HEK293 (cell line): ENCODE data around the gene MRPL41.

Experiments used
- ELK4 ChIP-seq: IDR thresholded peaks from 2 replicates; pipeline ENCODE4 v1.6.1; 2011; ENCODE audit warnings: mild to moderate bottlenecking, low read depth, low read length, borderline replicate concordance
- HIC1 ChIP-seq: fragments of 450-650 bp; formaldehyde crosslinking; IDR thresholded peaks from 2 replicates; pipeline ENCODE4 v1.5.1; 2016; ENCODE audit warnings: missing biosample characterization, missing genetic modification characterization
- HOXC10 ChIP-seq: sonication (generic); formaldehyde crosslinking; IDR thresholded peaks from 2 replicates; pipeline ENCODE4 v1.8.1; 2023; ENCODE audit warnings: mild to moderate bottlenecking, missing genetic modification reagents
- KLF10 ChIP-seq: fragments of 450-650 bp; IDR thresholded peaks from 2 replicates; pipeline ENCODE4 v1.5.1; 2018; ENCODE audit warnings: missing biosample characterization, mild to moderate bottlenecking, missing genetic modification characterization
- KLF9 ChIP-seq: fragments of 450-650 bp; formaldehyde crosslinking; IDR thresholded peaks from 2 replicates; pipeline ENCODE4 v1.5.1; 2016; ENCODE audit warnings: missing biosample characterization, missing genetic modification characterization, low read depth
- MYNN ChIP-seq: fragments of 450-650 bp; formaldehyde crosslinking; IDR thresholded peaks from 2 replicates; pipeline ENCODE4 v1.5.1; 2016; ENCODE audit warnings: missing biosample characterization, missing genetic modification characterization, borderline replicate concordance
- OSR2 ChIP-seq: fragments of 450-650 bp; formaldehyde crosslinking; IDR thresholded peaks from 2 replicates; pipeline ENCODE4 v1.5.1; 2016; ENCODE audit warnings: missing biosample characterization, missing genetic modification characterization
- RBAK ChIP-seq: fragments of 450-650 bp; formaldehyde crosslinking; IDR thresholded peaks from 2 replicates; pipeline ENCODE4 v1.5.1; 2016; ENCODE audit warnings: missing biosample characterization, missing genetic modification characterization
- REST ChIP-seq: fragments of 450-650 bp; formaldehyde crosslinking; IDR thresholded peaks from 2 replicates; pipeline ENCODE4 v1.5.1; 2016; ENCODE audit warnings: missing biosample characterization, missing genetic modification characterization
- ZBTB26 ChIP-seq: fragments of 450-650 bp; formaldehyde crosslinking; optimal IDR thresholded peaks from 2 replicates; pipeline ENCODE3; 2016; ENCODE audit warnings: missing biosample characterization, mild to moderate bottlenecking, missing genetic modification characterization
- ZNF121 ChIP-seq: fragments of 450-650 bp; formaldehyde crosslinking; IDR thresholded peaks from 2 replicates; pipeline ENCODE4 v1.5.1; 2016; ENCODE audit warnings: missing biosample characterization, missing genetic modification characterization
- ZNF146 ChIP-seq: fragments of 450-650 bp; formaldehyde crosslinking; IDR thresholded peaks from 2 replicates; pipeline ENCODE4 v1.5.1; 2016; ENCODE audit warnings: missing biosample characterization, missing genetic modification characterization
- ZNF221 ChIP-seq: fragments of 450-650 bp; formaldehyde crosslinking; IDR thresholded peaks from 2 replicates; pipeline ENCODE4 v1.5.1; 2017; ENCODE audit warnings: missing biosample characterization, missing genetic modification characterization, borderline replicate concordance
- ZNF23 ChIP-seq: fragments of 450-650 bp; formaldehyde crosslinking; IDR thresholded peaks from 2 replicates; pipeline ENCODE4 v1.5.1; 2016; ENCODE audit warnings: missing biosample characterization, missing genetic modification characterization, borderline replicate concordance
- ZNF335 ChIP-seq: fragments of 450-650 bp; formaldehyde crosslinking; conservative IDR thresholded peaks from 2 replicates; pipeline ENCODE4 v1.5.1; 2016; ENCODE audit warnings: missing biosample characterization, missing genetic modification characterization
- ZNF37A ChIP-seq: fragments of 450-650 bp; IDR thresholded peaks from 2 replicates; pipeline ENCODE4 v1.5.1; 2018; ENCODE audit warnings: missing biosample characterization, missing genetic modification characterization
- ZNF416 ChIP-seq: fragments of 450-650 bp; formaldehyde crosslinking; IDR thresholded peaks from 2 replicates; pipeline ENCODE4 v1.5.1; 2016; ENCODE audit warnings: missing biosample characterization, missing genetic modification characterization
- ZNF501 ChIP-seq: fragments of 450-650 bp; formaldehyde crosslinking; IDR thresholded peaks from 2 replicates; pipeline ENCODE4 v1.5.1; 2016; ENCODE audit warnings: missing biosample characterization, missing genetic modification characterization
- ZNF530 ChIP-seq: fragments of 450-650 bp; formaldehyde crosslinking; IDR thresholded peaks from 2 replicates; pipeline ENCODE4 v1.5.1; 2016; ENCODE audit warnings: low read depth, missing biosample characterization, missing genetic modification characterization
- ZNF561 ChIP-seq: fragments of 450-650 bp; IDR thresholded peaks from 2 replicates; pipeline ENCODE4 v1.5.1; 2018; ENCODE audit warnings: missing biosample characterization, missing genetic modification characterization, borderline replicate concordance
- ZNF645 ChIP-seq: fragments of 450-650 bp; formaldehyde crosslinking; IDR thresholded peaks from 2 replicates; pipeline ENCODE4; 2016; ENCODE audit warnings: missing biosample characterization, missing genetic modification characterization
- ZNF701 ChIP-seq: fragments of 450-650 bp; formaldehyde crosslinking; IDR thresholded peaks from 2 replicates; pipeline ENCODE4 v1.5.1; 2016; ENCODE audit warnings: missing biosample characterization, missing genetic modification characterization
- ZNF777 ChIP-seq: fragments of 450-650 bp; formaldehyde crosslinking; IDR thresholded peaks from 2 replicates; pipeline ENCODE4 v1.5.1; 2017; ENCODE audit warnings: missing biosample characterization, missing genetic modification characterization, borderline replicate concordance
- ZNF843 ChIP-seq: fragments of 450-650 bp; formaldehyde crosslinking; IDR thresholded peaks from 2 replicates; pipeline ENCODE4 v1.5.1; 2016; ENCODE audit warnings: missing biosample characterization, missing genetic modification characterization
- TF ChIP-seq, protein P1 (sequence below): fragments of 450-650 bp; formaldehyde crosslinking; IDR thresholded peaks from 2 replicates; pipeline ENCODE4 v1.5.1; 2017; ENCODE audit warnings: missing biosample characterization, missing genetic modification characterization
- TF ChIP-seq, protein P2 (sequence below): fragments of 450-650 bp; formaldehyde crosslinking; IDR thresholded peaks from 2 replicates; pipeline ENCODE4 v1.5.1; 2016; ENCODE audit warnings: missing biosample characterization, missing genetic modification characterization

Gene MRPL41

GRCh38 chr9:137550231-137550621 lies 1.5 kb upstream of the MRPL41 start, which contains the start of gene PNPLA7 (continued):
- TF ChIP-seq OSR2 (tag by site-specific recombination) = peak; percentile 97
- peak; percentile 66; the same call in 1 of the 2 replicates for TF ChIP-seq HIC1 (tag by site-specific recombination)
- no peak for TF ChIP-seq ZNF843 (tag by site-specific recombination)
- TF ChIP-seq ZNF221 (tag by site-specific recombination) = no peak
- no peak for TF ChIP-seq ZNF561
- no peak for TF ChIP-seq ZNF416 (tag by site-specific recombination)
- TF ChIP-seq KLF10 (tag by site-specific recombination) = peak; percentile 59; the same call in 1 of the 2 replicates
- no peak for TF ChIP-seq ZNF777 (tag by site-specific recombination)
- no peak for TF ChIP-seq RBAK
- TF ChIP-seq MYNN = no peak
- 0 out of 2 replicates have a peak, but pooled peaks have one; percentile 12 for TF ChIP-seq ZNF335 (tag by site-specific recombination)
- no peak for TF ChIP-seq ZNF121 (tag by site-specific recombination)
- TF ChIP-seq, protein P1, sequence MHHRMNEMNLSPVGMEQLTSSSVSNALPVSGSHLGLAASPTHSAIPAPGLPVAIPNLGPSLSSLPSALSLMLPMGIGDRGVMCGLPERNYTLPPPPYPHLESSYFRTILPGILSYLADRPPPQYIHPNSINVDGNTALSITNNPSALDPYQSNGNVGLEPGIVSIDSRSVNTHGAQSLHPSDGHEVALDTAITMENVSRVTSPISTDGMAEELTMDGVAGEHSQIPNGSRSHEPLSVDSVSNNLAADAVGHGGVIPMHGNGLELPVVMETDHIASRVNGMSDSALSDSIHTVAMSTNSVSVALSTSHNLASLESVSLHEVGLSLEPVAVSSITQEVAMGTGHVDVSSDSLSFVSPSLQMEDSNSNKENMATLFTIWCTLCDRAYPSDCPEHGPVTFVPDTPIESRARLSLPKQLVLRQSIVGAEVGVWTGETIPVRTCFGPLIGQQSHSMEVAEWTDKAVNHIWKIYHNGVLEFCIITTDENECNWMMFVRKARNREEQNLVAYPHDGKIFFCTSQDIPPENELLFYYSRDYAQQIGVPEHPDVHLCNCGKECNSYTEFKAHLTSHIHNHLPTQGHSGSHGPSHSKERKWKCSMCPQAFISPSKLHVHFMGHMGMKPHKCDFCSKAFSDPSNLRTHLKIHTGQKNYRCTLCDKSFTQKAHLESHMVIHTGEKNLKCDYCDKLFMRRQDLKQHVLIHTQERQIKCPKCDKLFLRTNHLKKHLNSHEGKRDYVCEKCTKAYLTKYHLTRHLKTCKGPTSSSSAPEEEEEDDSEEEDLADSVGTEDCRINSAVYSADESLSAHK (tag by site-specific recombination) = no peak
- TF ChIP-seq, protein P2, sequence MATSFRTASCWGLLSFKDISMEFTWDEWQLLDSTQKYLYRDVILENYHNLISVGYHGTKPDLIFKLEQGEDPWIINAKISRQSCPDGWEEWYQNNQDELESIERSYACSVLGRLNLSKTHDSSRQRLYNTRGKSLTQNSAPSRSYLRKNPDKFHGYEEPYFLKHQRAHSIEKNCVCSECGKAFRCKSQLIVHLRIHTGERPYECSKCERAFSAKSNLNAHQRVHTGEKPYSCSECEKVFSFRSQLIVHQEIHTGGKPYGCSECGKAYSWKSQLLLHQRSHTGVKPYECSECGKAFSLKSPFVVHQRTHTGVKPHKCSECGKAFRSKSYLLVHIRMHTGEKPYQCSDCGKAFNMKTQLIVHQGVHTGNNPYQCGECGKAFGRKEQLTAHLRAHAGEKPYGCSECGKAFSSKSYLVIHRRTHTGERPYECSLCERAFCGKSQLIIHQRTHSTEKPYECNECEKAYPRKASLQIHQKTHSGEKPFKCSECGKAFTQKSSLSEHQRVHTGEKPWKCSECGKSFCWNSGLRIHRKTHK (tag by site-specific recombination) = no peak
- TF ChIP-seq ZNF645 (tag by site-specific recombination) = no peak
- no peak for TF ChIP-seq HOXC10 (CRISPR knock-in tag)
- TF ChIP-seq ZBTB26 (tag by site-specific recombination) = peak; percentile 2
- no peak for TF ChIP-seq ZNF501
- no peak for TF ChIP-seq REST (tag by site-specific recombination)
- TF ChIP-seq ZNF37A (tag by site-specific recombination) = no peak
- peak; percentile 66; the same call in 1 of the 2 replicates for TF ChIP-seq KLF9 (tag by site-specific recombination)
- TF ChIP-seq ELK4 = no peak
- no peak for TF ChIP-seq ZNF530
- no peak for TF ChIP-seq ZNF23 (tag by site-specific recombination)
- TF ChIP-seq ZNF146 = no peak
- no peak for TF ChIP-seq ZNF701 (tag by site-specific recombination)
